GM12878 (cell line): Measurements from ENCODE around the gene MDM4. TPM values are rescaled to one million over a fixed set of nuclear protein-coding genes. Genes with fewer than 3 reads are reported as not detected.

Experiments used
- ATAC-seq: fragments of 200-7000 bp; cut with Tn5 transposase; 3 replicates; pipeline ENCODE4 v1.9.1; 2020; ENCODE audit warnings: mild to moderate bottlenecking, moderate library complexity
- BruUV-seq: library from RNA; stranded (reverse); fragments of 400-500 nt; replicated peaks from 2 replicates; lab custom pipeline; 2021; lab: Mats Ljungman, UMichigan
- CTCF ChIA-PET: fragments of 300-600 bp; sonication (Branson Sonifier 250); formaldehyde crosslinking; extraction: SDS; loops from one replicate; lab custom pipeline; 2021; ENCODE audit warnings: inconsistent platforms; lab: Yijun Ruan, JAX
- POLR2A ChIA-PET: fragments of 350-600 bp; formaldehyde crosslinking; extraction: SDS; loops from one replicate; lab custom pipeline; 2021; ENCODE audit warnings: inconsistent platforms; lab: Charles Lee
- RAD21 ChIA-PET: fragments of 300-600 bp; sonication (Branson Sonifier 250); formaldehyde crosslinking; loops from one replicate; lab custom pipeline; 2023; ENCODE audit warnings: antibody characterized with exemption; ENCODE audit not compliant: unreplicated experiment; lab: Charles Lee
- SMC1A ChIA-PET: fragments of 300-600 bp; sonication (Branson Sonifier 250); formaldehyde crosslinking; loops from one replicate; lab custom pipeline; 2023; ENCODE audit not compliant: unreplicated experiment, uncharacterized antibody; lab: Charles Lee
- DNase-seq: peaks from one replicate; pipeline ENCODE4 v3.0.0-alpha.2; 2011; ENCODE audit warnings: low read depth, low spot score
- FAIRE-seq: peaks from 3 replicates; lab custom pipeline; 2011; peaks lifted over from hg19 to GRCh38; lab: Jason Lieb, UNC
- H2AFZ ChIP-seq: 2 replicates; pipeline ENCODE4 v1.6.0; 2011; ENCODE audit warnings: low read depth, low read length, control low read depth; ENCODE audit not compliant: control insufficient read depth
- H3K27ac ChIP-seq: 2 replicates; pipeline ENCODE4 v1.5.1; 2011; ENCODE audit warnings: control low read depth; ENCODE audit not compliant: control insufficient read depth, insufficient read depth
- H3K27me3 ChIP-seq, 2 experiments: replicated peaks in 1 of 2; 2 replicates each; pipeline versions ENCODE4 v1.6.0 to v1.6.1; 2011; ENCODE audit warnings: low read length in 1 of 2; ENCODE audit not compliant: control insufficient read depth in 2 of 2, insufficient read depth in 2 of 2
- H3K36me3 ChIP-seq, 2 experiments: 2 replicates each; pipeline ENCODE4 v1.5.1; 2011; ENCODE audit warnings: low read length in 1 of 2; ENCODE audit not compliant: control insufficient read depth in 2 of 2, insufficient read depth in 2 of 2
- H3K4me1 ChIP-seq: 2 replicates; pipeline ENCODE4 v1.6.1; 2011; ENCODE audit warnings: mild to moderate bottlenecking, low read length, moderate library complexity, mixed read lengths; ENCODE audit not compliant: control insufficient read depth, insufficient read depth
- H3K4me2 ChIP-seq: 2 replicates; pipeline ENCODE4 v1.6.0; 2011; ENCODE audit warnings: control low read depth; ENCODE audit not compliant: control insufficient read depth, insufficient read depth
- H3K4me3 ChIP-seq: fragments of 200-600 bp; sonication (generic); 2 replicates; pipeline ENCODE4 v1.5.1; 2016
- H3K79me2 ChIP-seq: 2 replicates; pipeline ENCODE4 v1.6.0; 2011; ENCODE audit warnings: low read length; ENCODE audit not compliant: control insufficient read depth, insufficient read depth
- H3K9ac ChIP-seq: 2 replicates; pipeline ENCODE4 v1.8.0; 2011; ENCODE audit warnings: low read length, control low read depth, mixed read lengths; ENCODE audit not compliant: control insufficient read depth, insufficient read depth
- H3K9me3 ChIP-seq: replicated peaks from 3 replicates; pipeline ENCODE4 v1.5.1; 2011; ENCODE audit warnings: mild to moderate bottlenecking, low read length; ENCODE audit not compliant: control insufficient read depth, insufficient read depth
- H4K20me1 ChIP-seq: 2 replicates; pipeline ENCODE4 v1.6.0; 2011; ENCODE audit not compliant: control insufficient read depth, insufficient read depth
- ASH2L ChIP-seq: fragments of 300-600, 200-600 bp; sonication (generic); IDR thresholded peaks from 2 replicates; pipeline ENCODE4 v1.6.1; 2017; ENCODE audit warnings: low read depth, mild to moderate bottlenecking, borderline replicate concordance
- BCL11A ChIP-seq: IDR thresholded peaks from 2 replicates; pipeline ENCODE4 v1.6.1; 2011; ENCODE audit warnings: low read depth, low read length
- CBX3 ChIP-seq: fragments of 200-600 bp; sonication (generic); IDR thresholded peaks from 2 replicates; pipeline ENCODE4 v1.6.1; 2016; ENCODE audit warnings: low read depth, borderline replicate concordance
- CEBPZ ChIP-seq: fragments of 150-350 bp; IDR thresholded peaks from 2 replicates; pipeline ENCODE4 v1.6.1; 2016; ENCODE audit warnings: low read depth, low read length
- CREM ChIP-seq: IDR thresholded peaks from 2 replicates; pipeline ENCODE4 v1.6.1; 2014; ENCODE audit warnings: antibody characterized with exemption, low read depth
- EGR1 ChIP-seq, 2 experiments: IDR thresholded peaks; 1 replicate in 1 of 2; 2 replicates in 1 of 2; pipeline ENCODE4 v1.6.1; 2011 to 2012; ENCODE audit warnings: low read depth in 2 of 2, low read length in 2 of 2, borderline replicate concordance in 1 of 2, mild to moderate bottlenecking in 1 of 2, moderate library complexity in 1 of 2
- ETV6 ChIP-seq, 2 experiments: fragments of 450-650 bp in 1 of 2; IDR thresholded peaks in 1 of 2; conservative IDR thresholded peaks in 1 of 2; 2 replicates each; pipeline ENCODE4 v1.6.1; 2014; ENCODE audit warnings: antibody characterized with exemption in 1 of 2, borderline replicate concordance in 1 of 2, low read depth in 1 of 2, mild to moderate bottlenecking in 1 of 2, moderate library complexity in 1 of 2
- FOXM1 ChIP-seq: IDR thresholded peaks from 2 replicates; pipeline ENCODE4 v1.6.1; 2012; ENCODE audit warnings: low read depth, mild to moderate bottlenecking, inconsistent platforms, low read length, moderate library complexity
- GABPA ChIP-seq: IDR thresholded peaks from 2 replicates; pipeline ENCODE4 v1.6.1; 2014; ENCODE audit warnings: antibody characterized with exemption, low read depth, mild to moderate bottlenecking, inconsistent platforms
- HSF1 ChIP-seq: fragments of 150-350 bp; IDR thresholded peaks from 2 replicates; pipeline ENCODE4 v1.6.1; 2014; ENCODE audit warnings: mild to moderate bottlenecking, low read depth, low read length
- IKZF2 ChIP-seq, 2 experiments: fragments of 450-650 bp; IDR thresholded peaks; 2 replicates each; pipeline ENCODE4 v1.6.1; 2017; ENCODE audit warnings: mild to moderate bottlenecking in 2 of 2, moderate library complexity in 2 of 2
- IRF4 ChIP-seq: IDR thresholded peaks from 2 replicates; pipeline ENCODE4 v1.6.1; 2011; ENCODE audit warnings: low read depth, low read length
- KLF5 ChIP-seq: fragments of 450-650 bp; IDR thresholded peaks from 2 replicates; pipeline ENCODE4 v1.6.1; 2014; ENCODE audit warnings: mild to moderate bottlenecking; ENCODE audit not compliant: partially characterized antibody
- RBBP5 ChIP-seq: fragments of 200-600 bp; sonication (generic); conservative IDR thresholded peaks from 2 replicates; pipeline ENCODE4 v1.6.1; 2016
- USF1 ChIP-seq: IDR thresholded peaks from 2 replicates; pipeline ENCODE4 v1.6.1; 2011; ENCODE audit warnings: borderline replicate concordance, low read depth, mild to moderate bottlenecking, moderate library complexity, mixed read lengths, low read length; ENCODE audit not compliant: insufficient read depth; ENCODE audit errors: extremely low read length
- ZNF622 ChIP-seq: fragments of 450-650 bp; IDR thresholded peaks from 2 replicates; pipeline ENCODE4 v1.6.1; 2017; ENCODE audit warnings: mild to moderate bottlenecking, inconsistent platforms
- ZZZ3 ChIP-seq: IDR thresholded peaks from 2 replicates; pipeline ENCODE4 v1.6.1; 2011; ENCODE audit warnings: low read depth; ENCODE audit not compliant: control insufficient read depth, insufficient read length
- WGBS: methylation state at CpG from one replicate; pipeline ENCODE4 v1.1.6; 2016; ENCODE audit warnings: low lambda C conversion rate; ENCODE audit not compliant: insufficient replicate concordance, insufficient coverage; ENCODE audit errors: missing lambda C conversion rate; 5-methylcytosine and 5-hydroxymethylcytosine counted together
- in situ Hi-C: fragments of 300-500 bp; cut with MboI; formaldehyde crosslinking; loops from 9 replicates; pipeline ENCODE4 v1.14.3; 2018; ENCODE audit warnings: mixed read lengths
- intact Hi-C: fragments of 100-400 bp; cut with micrococcal nuclease; formaldehyde crosslinking; loops from one replicate; pipeline ENCODE4 v1.14.2; 2022; ENCODE audit not compliant: unreplicated experiment
- polyA plus RNA-seq, 11 experiments: library from polyadenylated mRNA; depleted of rRNA in 4 of 11; unstranded in 6 of 11; stranded (reverse) in 5 of 11; fragments of >200 nt; fragmentation: Nextera tagmentation in 4 of 11; fragmentation: Illumina TruSeq in 1 of 11; extraction: Ambion mirVana in 4 of 11; extraction: Trizol in 1 of 11; gene quantifications; 1 replicate in 1 of 11; 2 replicates in 10 of 11; pipeline versions ENCODE4 v1.2.1 to v1.2.3, GENCODE V29; 2011 to 2016; ENCODE audit warnings: inconsistent platforms in 2 of 11, missing spikeins in 2 of 11, low read depth in 1 of 11
- total RNA-seq, 4 experiments: library from RNA; depleted of rRNA in 3 of 4; stranded (reverse); fragments of >200 nt in 3 of 4; fragmentation: Illumina TruSeq in 1 of 4; extraction: Trizol in 1 of 4; gene quantifications; 2 replicates each; pipeline versions ENCODE4 v1.2.1 to v1.2.3, GENCODE V29; 2013 to 2021

The MDM4 gene
- total and polyA plus RNA-seq, 10 of the 15 experiments (the other 5 are each of a cell fraction or from before 2014, with no cell fraction given), result 2.5 to 74.4 (median 22.7) TPM

GRCh38 chr1:204541626-204542025 is 25.4 kb downstream of the MDM4 start:
- POLR2A ChIA-PET, result interaction anchor here (0.5 to 0.9 kb wide), 2 partner anchors 10 to 632 kb away, joined by 3 to 6 read pairs; no protein-coding TSS in a partner anchor
- whole genome bisulfite sequencing, result 95% methylated on average over 2 of the region's 2 CpGs

More at GRCh38 chr1:204541626-204542025, 25.4 kb downstream of the MDM4 start:
- no peak for FAIRE-seq
- no peak overlapping the region for H3K9ac ChIP-seq
- CTCF ChIA-PET, result interaction anchor here (1.0 kb wide), 1 partner anchor 266 kb away, joined by 5 read pairs; no protein-coding TSS in a partner anchor
- H3K36me3 ChIP-seq, result peaks cover 11 to 45% of the 10 kb centered on the region in 2 experiments
- peaks cover 16% of the 10 kb centered on the region; the same call in 1 of the 2 replicates for H3K4me1 ChIP-seq
- no peak for DNase-seq
- SMC1A ChIA-PET, result no interaction called here
- ATAC-seq, result no peak
- no peaks in the 10 kb centered on the region for H4K20me1 ChIP-seq
- in situ Hi-C loops (no loop called here), intact Hi-C loops (no loop called here)
- H3K4me3 ChIP-seq, result no peak overlapping the region
- no peaks in the 10 kb centered on the region; the same call in none of the 2 replicates for H3K79me2 ChIP-seq
- H3K27ac ChIP-seq, result no peak overlapping the region
- BruUV-seq, result no TSS peak
- no peak overlapping the region for H3K4me2 ChIP-seq
- TF ChIP-seq BCL11A (no peak), CEBPZ (no peak), ZZZ3 (no peak), RBBP5 (no peak), ASH2L (no peak), ETV6 (conservative IDR thresholded peaks at IDR 0.05 in 1 of 2, IDR thresholded peaks at IDR 0.05 in 1 of 2; ENCODE audit: borderline replicate concordance in 1 of 2, low read depth in 1 of 2) (no peak), HSF1 (no peak), IKZF2 (IDR thresholded peaks at IDR 0.05) (no peak), EGR1 (IDR thresholded peaks at IDR 0.05; ENCODE audit: borderline replicate concordance in 1 of 2, low read depth in 2 of 2, low read length in 2 of 2) (no peak), IRF4 (no peak), FOXM1 (no peak), USF1 (no peak), KLF5 (no peak), GABPA (no peak), CBX3 (no peak), ZNF622 (no peak), CREM (no peak)
- H2AFZ ChIP-seq, result no peak overlapping the region
- RAD21 ChIA-PET, result no interaction called here
- no peaks in the 10 kb centered on the region; the same call in 1 of the 3 replicates for H3K9me3 ChIP-seq
- H3K27me3 ChIP-seq, result no peaks in the 10 kb centered on the region
